Hematopoietic multipotent progenitor cell treated with erythropoietin and hydrocortisone succinate and interleukin-3 and kit ligand, for 6 days (in vitro differentiated cells): ENCODE measurements around the gene NKX1-1.

Source experiments
- DNase-seq: peaks from one replicate; pipeline ENCODE4 v3.0.0-alpha.2; 2015

Gene NKX1-1

DNA sequence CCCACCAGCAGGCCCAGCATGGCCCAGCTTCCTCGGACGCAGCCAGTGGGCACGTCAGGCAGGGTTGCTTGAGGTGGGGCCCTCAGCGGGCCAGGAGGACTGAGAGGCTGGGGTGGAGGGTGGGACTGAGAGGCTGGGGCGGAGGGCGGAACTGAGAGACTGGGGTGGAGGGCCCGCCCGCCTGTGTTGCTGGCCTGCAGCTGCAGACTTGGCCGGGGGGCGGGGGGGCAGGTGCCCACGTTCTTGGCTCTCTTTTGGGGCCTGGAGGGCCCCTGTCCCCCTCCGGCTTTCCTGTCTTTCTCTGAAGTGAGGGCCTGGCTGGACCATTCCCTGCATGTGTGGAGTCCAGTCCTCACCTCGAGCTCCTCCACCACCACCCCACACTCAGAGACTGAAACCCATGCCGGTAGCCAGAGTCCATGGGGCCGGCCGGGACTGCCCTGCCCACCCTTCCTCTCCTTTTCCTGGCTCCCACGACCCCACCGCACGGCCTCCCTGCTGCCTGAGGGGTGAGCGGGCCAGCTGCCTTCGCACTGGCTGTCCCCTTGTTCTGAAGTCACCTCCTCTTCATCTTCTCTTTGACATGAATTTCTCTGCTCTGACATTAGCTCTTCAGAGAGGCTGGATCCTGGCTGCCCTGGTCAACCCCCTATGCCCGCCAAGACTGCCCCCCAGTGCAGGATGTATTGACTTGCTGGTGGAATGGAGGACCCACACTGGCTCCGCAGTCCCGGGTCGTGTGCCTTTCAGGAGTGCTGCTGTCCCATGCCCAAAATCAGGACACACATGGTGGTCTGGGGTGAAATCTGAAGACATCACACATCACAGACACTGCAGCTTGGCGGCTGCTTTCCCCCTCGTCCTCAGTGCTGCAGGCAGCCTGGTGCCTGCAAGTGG, 10.1 kb upstream of the NKX1-1 start:
- DNase-seq = no peak

DNA sequence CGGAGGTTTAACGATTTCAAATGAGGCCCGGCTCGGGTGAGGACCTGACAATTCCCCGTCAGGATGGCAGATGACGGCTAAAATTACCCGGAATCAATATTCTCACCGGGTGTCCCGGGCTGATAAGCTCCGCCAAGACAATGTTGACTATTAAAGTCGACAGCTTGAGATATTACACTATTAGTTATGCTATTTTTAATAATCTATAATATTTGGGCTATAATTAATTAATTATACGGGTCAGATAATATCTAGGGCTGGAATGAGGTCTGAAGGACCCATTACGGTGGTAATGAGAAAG, 9.4 kb upstream of the NKX1-1 start:
- DNase-seq = no peak

DNA sequence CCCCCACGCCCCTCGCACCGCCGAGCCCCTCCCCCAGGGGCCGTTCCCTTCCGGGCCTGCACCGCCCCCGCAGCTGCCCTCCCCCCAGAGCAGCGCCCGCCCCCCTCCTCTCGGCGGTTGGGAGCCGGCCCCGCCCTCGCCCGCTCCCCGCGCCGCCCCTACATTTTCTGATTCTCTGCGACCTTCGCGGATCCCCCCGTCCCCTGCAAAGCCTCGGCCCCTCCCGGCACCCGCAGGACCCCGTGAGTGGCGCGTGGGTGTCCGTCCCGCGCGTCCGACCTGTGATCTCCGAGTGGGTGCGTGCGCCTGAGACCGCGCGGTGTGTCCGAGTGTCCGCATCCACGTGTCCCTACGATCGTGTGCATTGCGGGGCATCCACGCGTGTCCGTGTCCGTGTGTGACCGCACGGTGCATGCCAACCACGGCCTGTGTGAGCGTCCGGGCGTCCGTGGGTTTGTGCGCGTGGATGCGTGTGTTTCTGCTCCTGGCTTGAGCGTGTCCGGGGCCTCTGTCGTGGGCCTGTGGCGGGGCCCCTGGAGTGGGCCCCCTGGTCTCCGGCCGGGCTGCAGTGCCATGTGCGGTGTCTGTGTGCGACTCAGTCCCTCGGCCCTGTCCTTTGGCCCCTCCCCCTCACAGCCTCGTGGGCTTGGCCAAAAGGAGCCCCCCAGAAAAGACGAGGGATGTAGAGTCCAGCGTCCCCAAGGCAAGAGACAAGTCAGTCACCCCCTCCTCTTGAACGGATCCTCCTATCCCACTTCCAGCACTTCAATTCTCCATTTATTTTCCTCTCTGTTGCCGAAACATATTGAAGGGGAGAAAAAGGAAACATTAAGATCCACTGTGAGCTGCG, 8.8 kb upstream of the NKX1-1 start:
- DNase-seq = no peak

DNA sequence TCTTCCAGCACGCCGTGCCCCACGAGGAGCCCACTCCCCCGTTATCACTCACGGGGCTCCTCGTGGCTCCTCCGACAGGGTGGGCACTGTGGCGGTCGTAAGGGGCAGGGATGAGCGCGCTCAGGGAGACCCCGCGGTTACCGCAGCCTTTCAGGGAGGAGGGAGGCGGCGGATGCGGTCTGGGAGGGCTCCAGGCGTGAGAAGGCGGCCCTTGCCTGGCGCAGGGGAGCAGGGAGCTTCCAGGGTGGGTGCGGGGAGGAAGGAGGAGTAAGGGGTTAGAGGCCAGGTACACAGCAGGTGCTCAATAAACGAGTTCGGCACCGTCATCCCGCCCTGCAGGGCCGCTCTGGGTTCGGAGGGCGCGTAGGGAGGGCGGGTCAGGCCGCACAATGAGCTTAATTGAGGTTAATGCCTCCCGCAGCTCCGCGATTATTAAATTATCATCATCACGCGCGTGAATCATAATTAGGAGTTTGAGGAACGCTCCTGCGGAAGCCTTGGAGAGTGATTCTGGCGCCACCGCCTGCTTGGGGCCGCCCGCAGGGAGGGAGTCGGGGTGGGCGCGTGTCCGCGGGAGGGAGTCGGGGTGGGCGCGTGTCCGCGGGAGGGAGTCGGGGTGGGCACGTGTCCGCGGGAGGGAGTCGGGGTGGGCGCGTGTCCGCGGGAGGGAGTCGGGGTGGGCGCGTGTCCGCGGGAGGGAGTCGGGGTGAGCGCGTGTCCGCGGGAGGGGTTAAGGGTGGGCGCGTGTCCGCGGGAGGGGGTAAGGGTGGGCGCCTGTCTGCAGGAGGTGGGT, 7.6 kb upstream of the NKX1-1 start:
- DNase-seq = no peak

DNA sequence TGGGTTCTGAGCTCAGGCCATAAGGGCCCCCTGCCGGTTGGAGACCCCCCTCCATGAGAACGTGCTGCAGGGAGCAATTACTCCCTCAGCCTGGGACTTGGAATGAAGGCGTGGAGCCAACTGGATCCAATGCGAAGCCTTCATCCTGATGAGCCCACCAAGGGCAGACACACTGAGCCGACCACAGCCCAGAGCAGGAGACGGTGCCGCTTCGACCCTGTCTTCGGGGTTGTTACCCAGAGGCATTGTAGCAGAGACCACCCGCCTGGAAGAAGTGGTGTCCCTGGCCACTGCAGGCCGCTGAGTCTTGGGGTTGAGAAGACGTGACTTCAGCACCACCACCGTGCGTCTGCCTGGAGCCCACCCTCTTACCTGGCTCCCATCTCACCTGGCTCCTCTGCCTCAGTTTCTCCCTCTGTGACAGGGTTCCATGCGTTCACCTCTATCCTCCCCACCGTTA, 7.0 kb upstream of the NKX1-1 start:
- DNase-seq = no peak

DNA sequence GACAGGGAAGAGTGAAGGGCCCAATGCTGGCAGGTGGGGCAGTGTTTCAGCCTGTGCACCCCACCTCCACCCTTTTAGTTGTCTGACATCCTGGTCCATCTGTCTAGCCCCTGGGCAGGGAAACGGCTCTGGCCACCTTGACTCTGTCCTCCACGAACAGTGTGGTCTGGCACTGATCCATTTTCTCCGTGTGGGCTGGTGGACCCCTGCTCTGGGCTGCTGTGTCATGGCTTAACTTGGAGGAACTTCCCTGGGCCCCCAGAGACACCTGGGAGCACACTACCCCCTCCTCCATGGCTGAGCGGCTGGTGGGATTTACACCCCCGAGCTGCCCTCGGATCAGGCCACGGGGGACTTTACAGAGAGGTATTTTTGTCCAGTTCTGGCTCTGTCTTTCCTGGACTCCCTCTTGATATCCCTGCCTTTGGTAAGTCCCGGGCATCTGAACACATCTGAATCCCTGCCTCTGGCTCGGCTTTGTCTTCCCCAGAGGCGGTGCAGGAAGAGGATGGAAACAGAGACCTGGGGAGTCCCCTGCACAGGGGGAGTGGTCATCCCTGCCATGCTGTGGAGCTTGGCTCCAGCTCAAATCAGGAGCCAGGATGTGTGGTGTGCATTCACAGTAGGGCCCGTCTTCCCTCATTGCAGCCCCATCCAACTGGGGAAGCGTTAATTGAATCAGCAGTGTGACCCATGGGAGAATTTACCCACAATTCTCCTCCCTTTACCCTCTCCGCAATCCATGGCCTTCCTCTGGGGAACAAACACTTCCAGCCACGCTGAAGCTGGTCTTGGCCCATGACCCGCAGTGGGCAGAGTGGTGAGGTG, 6.3 kb upstream of the NKX1-1 start:
- no peak for DNase-seq

DNA sequence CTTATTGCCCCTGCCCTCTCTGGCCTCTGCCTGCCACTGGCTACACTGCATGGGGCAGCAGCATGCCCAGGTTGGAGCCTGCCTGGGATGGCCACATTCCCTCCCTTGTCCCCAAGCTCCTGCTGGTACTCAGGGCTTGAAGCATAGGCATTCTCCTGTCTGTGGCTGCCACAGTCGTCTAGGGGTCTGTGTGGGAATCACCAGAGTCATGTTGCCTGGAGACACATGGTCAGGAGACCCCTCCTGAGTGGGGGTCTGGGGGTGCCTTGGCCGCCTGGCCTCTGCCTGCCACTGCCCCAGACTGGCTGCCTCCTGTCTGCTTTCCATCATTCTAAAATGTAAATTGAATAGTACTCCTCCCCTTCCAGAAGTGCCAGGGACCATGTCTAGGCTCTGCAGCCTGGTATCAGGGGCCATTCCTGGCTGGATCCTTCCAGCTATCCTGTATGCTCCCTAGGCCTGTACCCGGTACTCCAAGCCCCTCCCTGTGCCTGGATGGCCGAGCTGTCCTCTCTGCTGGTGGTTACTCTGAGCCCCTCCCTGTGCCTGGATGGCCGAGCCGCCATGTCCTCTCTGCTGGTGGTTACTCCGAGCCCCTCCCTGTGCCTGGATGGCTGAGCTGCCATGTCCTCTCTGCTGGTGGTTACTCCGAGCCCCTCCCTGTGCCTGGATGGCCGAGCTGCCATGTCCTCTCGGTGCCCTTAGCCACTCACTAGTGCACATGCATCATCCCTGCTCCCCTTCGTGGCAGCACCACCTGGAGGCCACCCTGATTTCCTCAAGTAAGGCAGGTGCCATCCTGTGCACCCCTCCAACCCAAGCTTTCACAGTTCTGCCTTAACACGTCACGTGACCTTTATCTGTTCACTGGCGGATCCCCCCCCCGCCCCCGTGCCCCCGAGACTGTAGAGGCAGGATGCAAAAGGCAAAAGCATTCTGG, 5.5 kb upstream of the NKX1-1 start:
- DNase-seq = no peak

DNA sequence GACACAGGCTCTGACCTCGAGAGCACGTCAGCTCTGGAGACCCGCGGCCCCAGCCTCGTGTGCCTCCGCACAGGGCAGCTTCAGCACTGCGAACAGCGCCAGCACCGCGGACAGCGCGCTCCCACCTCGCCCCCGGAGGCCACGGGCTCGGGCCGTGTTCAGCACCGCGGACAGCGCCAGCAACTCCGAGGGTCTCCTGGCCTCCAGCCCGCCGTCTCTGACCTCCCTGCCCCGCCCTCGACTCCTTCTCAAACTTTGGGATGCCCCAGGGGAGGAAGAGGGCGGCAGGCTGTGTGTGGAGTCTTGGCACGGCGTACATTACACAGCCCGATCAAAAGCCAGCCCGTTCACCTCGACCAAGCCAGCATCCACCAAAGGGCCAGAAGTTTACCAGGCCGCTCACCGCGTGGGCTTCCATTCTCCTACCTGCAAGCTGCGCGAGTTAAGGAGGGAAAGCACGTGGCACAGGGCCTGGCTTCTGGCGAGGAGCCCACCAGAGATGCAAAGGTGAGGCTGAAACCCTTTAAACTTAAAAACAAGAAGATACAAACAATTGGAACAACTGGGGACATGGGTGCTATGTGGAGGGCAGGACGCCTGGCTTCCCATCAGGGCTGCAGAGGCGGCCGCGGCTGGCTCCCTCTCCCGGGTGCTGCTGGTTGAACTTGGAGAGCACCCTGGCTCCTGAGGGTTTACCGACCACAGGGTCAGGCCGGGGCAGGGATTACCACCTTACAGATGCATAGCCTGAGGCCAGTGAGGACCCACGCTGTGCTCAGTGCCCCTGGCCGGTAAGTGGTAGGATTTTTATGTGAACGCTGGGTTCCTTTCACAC, 4.5 kb upstream of the NKX1-1 start:
- DNase-seq = peak; percentile 84

DNA sequence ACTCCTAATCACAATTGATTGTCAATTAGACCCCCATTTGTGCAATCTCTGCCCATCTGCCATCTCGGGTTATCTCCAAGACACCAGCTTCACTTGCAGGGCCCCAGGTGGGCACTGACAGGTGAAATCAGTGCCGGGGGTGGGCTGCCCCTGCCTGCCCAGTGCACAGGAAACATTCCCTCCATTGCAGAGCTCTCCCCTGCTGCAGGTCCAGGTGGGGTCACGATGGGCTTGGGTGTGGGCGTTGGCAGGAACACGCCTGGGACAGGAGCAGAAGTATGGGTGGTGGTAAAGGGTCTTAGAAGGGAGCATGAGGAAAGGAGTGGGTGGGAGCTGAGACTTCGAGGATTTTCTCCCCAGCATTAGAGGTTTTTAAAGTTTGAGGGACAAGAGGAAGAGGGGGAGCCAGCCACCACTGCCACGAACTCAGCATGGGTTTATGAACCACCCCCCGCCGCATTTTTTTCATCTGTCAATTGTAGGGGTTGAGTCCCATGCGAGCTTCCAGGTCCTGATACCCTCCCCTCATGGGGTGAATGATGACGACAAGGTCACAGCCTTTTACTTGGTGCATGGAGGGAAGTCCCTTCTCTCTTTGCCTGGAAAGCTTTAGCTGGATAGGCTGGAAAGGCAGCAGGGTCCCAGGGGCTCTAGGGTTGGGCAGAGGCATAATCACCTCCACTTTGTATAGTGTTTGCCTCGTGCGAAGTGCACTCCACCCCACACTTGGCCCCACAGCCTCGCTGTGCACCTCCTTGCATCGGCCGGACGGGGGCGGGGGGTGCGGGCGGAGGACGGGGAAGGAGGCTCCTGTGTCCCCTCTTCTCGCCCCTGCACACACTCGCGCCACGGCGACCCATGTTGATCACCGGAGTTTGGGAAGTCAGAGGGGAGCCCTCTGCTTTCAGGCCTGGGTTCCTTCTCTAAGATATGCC, 3.5 kb upstream of the NKX1-1 start:
- DNase-seq = no peak

DNA sequence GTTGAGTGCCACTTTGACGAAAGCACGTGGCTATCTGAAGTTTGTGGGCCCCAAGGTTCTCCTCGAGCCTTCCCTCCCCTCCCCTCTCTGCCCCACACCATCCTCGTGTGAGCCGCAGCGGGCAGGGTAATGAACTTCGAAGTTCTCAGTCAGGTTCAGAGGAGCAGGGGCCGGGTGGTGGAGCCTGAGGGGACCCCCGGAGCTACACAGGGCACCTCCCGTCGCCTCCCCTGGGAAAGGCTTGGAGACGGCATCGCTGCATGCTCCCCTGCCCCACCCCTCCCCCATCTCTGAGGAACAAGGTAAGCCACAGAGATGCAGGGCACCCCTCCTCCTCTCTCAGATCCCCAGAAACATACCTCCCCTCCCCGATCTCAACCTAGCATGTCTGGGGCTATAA, 2.8 kb upstream of the NKX1-1 start:
- DNase-seq = no peak

DNA sequence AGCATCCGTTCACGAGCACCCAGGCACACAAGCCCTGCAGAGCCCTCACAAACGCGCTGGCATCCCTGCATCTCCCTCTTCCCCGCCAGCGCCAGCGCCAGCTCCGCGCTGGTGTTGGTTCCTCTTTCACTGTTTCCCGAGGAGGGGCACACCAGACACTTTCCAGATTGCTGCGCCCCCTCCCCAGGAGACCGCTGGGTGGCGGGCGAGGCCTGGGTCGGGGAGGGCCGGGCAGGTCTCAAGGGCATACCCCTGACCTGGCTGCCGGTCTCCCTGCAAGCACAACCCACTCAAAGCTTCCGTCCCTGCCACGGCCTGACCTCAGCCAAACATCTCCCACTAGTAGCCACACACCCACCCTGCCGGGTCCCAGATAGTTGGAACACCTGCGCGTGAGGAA, 2.2 kb upstream of the NKX1-1 start:
- DNase-seq = no peak

DNA sequence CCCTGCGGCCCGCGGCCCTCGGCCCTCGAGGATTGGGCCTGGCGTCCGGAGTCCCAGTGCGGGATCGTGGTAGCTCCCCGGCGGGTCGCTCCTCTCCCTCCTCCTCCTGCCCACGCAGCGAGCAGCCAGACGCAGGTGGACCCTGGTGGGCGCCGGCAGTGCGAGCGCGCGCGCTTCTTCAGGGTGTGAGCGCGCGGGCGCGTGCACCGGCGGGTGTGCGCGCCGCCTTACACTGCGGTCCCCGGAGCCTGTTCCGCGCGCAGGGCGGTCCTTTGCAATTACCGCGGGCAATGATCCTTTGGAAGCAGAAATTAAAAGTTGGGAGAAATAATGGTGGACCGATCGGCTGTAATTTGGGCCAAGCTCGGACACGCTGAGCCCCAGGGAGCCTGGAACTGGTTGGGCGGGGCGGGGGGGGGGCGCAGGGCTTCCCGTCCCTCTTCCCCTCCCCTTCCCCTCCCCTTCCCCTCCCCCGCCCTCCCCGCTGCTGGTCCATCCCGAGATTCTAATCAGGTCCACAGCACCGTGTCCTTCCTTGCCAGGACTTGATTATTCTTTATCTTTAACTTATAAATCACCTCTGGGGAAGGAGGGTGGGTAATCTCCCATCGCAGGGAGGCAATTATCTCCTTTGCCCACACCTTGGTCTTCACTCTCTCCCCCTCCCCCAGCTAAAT, 1.6 kb upstream of the NKX1-1 start:
- DNase-seq = no peak

DNA sequence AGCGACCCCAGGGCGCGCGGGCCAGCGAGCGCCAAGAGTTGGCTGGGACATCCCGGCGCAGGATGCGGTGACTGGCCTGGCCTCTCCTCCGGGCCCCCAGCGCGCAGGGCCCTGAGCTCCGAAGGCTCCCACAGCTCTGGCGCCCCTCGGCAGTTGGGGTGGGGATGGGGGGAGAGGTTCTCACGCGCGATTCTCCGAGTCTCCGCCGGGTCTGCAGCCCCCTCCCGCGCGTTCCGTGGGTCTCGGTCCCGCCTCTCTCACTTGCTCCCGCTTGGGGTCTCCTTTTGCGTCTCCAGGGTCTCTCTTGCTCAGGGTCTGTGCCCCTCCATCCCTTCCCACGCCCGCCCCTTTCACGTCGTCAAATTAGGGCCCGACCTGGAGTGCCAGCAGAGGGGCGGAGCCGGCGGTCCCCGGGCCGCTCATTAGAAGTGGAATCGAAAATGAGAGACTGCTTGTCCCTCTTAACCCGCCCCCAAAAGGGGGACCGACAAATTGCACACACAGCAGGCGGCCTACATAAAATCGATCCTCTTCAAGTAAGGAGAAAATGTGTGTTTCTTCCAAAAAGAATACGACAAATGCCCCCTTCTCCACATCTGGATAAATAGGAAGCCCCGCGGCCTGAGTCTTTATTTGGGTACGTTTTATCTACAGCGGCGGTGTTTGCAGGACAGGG, 877 bp upstream of the NKX1-1 start:
- no peak for DNase-seq

DNA sequence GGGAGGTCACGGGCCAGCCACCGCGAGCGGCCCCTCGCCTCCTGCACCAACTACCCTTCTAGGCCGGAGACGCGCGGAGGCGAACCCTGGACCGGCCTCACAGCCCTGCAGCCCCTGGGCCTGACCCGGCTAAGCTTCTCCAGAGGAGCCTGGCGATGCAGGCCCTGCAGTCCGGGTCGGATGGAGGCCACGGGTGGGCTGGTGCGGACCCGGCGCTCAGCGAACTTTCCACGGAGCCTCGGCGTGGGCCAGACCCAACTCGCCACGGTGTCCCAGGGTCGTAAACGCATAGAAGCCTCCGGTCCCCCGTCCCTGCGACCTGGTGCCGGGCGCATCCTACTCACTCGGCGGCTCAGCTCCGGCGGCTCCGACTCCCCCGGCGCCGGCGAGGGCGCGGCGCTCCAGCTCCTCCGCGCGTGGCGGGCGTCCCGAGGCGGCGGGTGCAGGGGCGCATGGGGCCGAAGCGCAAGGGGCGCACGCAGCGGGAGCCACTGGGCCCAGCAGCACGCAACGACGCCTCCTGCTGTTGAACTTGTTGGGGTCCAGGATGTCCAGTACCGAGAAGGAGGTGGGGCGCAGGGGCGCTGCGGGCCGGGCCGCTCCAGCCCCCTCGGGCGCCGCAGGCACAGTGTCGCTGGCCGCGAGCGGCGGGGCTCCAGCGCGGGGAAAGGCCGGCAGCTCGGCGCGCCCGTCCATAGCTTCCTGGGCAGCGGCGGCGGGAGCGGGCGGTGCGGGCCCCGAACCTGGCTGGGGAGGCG, 427 bp downstream of the NKX1-1 start:
- DNase-seq = no peak

DNA sequence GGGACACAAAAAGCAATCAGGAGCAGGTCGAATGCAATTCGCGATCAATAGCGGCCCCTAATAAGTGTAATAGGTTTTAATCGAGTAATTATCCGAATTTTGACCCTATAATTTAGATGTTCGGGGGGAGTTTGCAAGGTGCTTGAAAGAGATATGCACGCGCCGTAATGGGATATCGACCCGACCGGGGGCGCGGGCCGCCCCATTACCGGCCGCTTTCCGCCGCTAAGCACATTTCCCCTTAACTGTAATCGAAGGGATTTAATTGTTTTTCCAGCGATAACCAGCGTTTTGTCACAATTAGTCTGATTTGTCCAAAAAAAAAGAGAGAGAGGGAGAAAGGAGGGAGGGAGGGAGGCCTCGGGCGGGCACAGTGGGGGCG, 997 bp downstream of the NKX1-1 start:
- DNase-seq = no peak

DNA sequence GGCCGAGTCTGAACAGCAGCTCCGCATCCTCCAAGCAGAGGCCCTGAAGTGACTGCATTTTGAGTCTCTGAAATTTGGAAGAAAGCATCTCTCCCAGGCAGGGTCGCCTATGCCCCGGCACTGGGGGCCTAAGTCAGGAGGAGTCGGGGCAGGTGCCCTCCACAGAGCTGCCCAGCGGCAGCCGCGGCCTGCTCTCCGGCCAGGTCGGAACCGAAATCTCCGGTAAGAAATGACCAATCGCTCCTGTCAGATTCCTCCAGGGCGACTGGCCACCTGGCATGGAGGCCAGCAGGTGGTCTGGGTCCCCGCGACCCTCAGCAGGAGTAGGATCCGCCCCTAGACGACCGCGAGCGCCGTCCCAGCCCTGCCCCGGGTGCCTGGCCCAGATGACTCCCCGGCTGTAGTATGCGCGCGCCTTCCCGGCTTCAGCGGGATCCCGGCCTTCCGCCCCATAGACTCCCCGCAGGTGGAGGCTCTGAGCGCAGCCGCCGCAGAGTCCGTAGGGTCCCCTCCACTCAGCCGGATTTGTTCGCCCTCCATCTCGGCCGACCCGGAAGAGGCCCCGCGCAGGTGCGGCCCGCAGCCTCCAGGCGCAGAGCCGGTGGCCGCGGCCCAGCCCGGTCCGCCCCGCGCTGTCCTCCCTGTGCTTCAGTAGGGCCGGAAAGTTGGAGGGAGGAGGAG, 1.5 kb downstream of the NKX1-1 start:
- DNase-seq = no peak
